Activated CD8-positive, alpha-beta T cell treated with anti-CD3 and anti-CD28 coated beads for 36 hours (primary cell): ENCODE results near the gene PSMD11. TPM values are rescaled to one million over a fixed set of nuclear protein-coding genes. Genes with fewer than 3 reads are reported as not detected.

Source experiments
- ATAC-seq: fragments of 200-7000 bp; cut with Tn5 transposase; one replicate; pipeline ENCODE4 v1.10.0; 2021; ENCODE audit warnings: mild to moderate bottlenecking, moderate library complexity
- CTCF ChIA-PET: fragments of 350-600 bp; sonication (Branson Sonifier 250); formaldehyde crosslinking; loops from one replicate; lab custom pipeline; 2021; ENCODE audit warnings: antibody characterized with exemption; lab: Charles Lee
- POLR2A ChIA-PET: fragments of 350-600 bp; sonication (Branson Sonifier 250); formaldehyde crosslinking; loops from one replicate; lab custom pipeline; 2021; ENCODE audit warnings: antibody characterized with exemption; lab: Charles Lee
- DNase-seq: peaks from one replicate; pipeline ENCODE4 v3.0.0-alpha.2; 2020
- H3K27ac Mint-ChIP-seq: one replicate; pipeline ENCODE4 v1.8.0; 2021; ENCODE audit warnings: mild to moderate bottlenecking, mixed read lengths
- H3K27me3 Mint-ChIP-seq: one replicate; pipeline ENCODE4 v1.8.0; 2021; ENCODE audit warnings: mixed read lengths
- H3K36me3 Mint-ChIP-seq: one replicate; pipeline ENCODE4 v1.8.0; 2021; ENCODE audit warnings: low read depth, mixed read lengths
- H3K4me1 Mint-ChIP-seq: one replicate; pipeline ENCODE4 v1.8.0; 2021; ENCODE audit warnings: low read depth, mixed read lengths
- H3K4me3 Mint-ChIP-seq: one replicate; pipeline ENCODE4 v1.8.0; 2021; ENCODE audit warnings: mild to moderate bottlenecking, moderate library complexity, mixed read lengths
- H3K9me3 Mint-ChIP-seq: one replicate; pipeline ENCODE4 v1.8.0; 2021; ENCODE audit warnings: mixed read lengths
- intact Hi-C: fragments of 100-400 bp; cut with micrococcal nuclease; formaldehyde crosslinking; loops from one replicate; pipeline ENCODE4 v1.10.0; 2022
- total RNA-seq, 2 experiments: library from RNA; stranded (reverse); gene quantifications; one replicate each; pipeline ENCODE4 v1.2.3, GENCODE V29; 2021
- TF ChIP-seq, protein P1 (sequence below): fragments of 200-600 bp; IDR thresholded peaks from one replicate; pipeline ENCODE4 v1.8.0; 2022; ENCODE audit warnings: antibody characterized with exemption, mild to moderate bottlenecking

PSMD11 gene
- total RNA-seq, 2 experiments from 2014 or later = 119 to 130 TPM

DNA sequence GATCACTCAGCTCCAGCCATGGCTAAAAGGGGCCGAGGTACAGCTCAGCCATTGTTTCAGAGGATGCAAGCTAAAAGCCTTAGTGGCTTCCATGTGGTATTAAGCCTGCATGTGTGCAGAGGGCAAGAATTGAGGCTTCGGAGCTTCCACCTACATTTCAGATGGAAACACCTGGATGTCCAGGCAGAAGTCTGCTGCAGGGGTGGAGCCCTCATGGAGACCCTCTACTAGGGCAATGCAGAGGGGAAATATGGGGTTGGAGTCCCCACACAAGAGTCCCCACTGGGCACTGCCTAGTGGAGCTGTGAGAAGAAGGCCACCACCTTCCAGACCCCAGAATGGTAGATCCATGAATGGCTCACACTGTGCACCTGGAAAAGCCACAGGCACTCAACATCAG lies 14.7 kb upstream of the PSMD11 start:
- no peak overlapping the region for H3K4me3 Mint-ChIP-seq
- POLR2A ChIA-PET = interaction anchor here (1.0 kb wide), 1 partner anchor 12 kb away, joined by 3 read pairs; no protein-coding TSS in a partner anchor
- CTCF ChIA-PET = interaction anchor here (1.2 kb wide), 1 partner anchor 32 kb away, joined by 3 read pairs; no protein-coding TSS in a partner anchor

DNA sequence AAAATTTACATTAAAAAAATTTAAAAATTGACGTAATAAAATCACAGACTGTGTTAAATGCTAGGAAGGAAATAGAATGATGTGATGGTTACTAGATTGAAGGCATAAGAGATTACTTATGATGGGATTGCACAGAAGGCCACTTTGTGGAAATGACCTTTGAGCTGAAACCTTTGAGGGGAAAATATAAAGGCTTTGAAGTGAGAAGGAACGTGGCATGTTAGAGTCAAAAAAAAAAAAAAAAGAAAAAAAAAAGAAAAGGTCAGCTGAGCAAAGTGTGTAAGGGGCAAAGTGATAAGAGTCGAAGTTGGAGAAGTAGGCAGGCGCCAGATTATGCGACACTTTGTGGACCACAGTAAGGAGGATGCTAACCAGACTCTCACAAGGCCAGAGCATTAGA lies 3.6 kb upstream of the PSMD11 start:
- Mint-ChIP-seq H3K36me3 (peaks cover 7% of the 10 kb centered on the region), H3K27me3 (peaks cover 6% of the 10 kb centered on the region), H3K4me3 (no peak overlapping the region), H3K9me3 (peaks cover 2% of the 10 kb centered on the region), H3K4me1 (peaks cover 15% of the 10 kb centered on the region), H3K27ac (no peak overlapping the region)
- ChIA-PET POLR2A (no interaction called here), CTCF (interaction anchor here (11.1 kb wide), 1 partner anchor 22 kb away, joined by 164 read pairs; no protein-coding TSS in a partner anchor)
- intact Hi-C loops = no loop called here
- ATAC-seq (no peak), DNase-seq (peak; percentile 40)
- TF ChIP-seq, protein P1, sequence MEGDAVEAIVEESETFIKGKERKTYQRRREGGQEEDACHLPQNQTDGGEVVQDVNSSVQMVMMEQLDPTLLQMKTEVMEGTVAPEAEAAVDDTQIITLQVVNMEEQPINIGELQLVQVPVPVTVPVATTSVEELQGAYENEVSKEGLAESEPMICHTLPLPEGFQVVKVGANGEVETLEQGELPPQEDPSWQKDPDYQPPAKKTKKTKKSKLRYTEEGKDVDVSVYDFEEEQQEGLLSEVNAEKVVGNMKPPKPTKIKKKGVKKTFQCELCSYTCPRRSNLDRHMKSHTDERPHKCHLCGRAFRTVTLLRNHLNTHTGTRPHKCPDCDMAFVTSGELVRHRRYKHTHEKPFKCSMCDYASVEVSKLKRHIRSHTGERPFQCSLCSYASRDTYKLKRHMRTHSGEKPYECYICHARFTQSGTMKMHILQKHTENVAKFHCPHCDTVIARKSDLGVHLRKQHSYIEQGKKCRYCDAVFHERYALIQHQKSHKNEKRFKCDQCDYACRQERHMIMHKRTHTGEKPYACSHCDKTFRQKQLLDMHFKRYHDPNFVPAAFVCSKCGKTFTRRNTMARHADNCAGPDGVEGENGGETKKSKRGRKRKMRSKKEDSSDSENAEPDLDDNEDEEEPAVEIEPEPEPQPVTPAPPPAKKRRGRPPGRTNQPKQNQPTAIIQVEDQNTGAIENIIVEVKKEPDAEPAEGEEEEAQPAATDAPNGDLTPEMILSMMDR = no peak

More for the DNA sequence above, 14.7 kb upstream of the PSMD11 start:
- Mint-ChIP-seq H3K4me1 (no peaks in the 10 kb centered on the region), H3K27ac (no peak overlapping the region), H3K36me3 (peaks cover 6% of the 10 kb centered on the region), H3K27me3 (no peaks in the 10 kb centered on the region), H3K9me3 (peaks cover 9% of the 10 kb centered on the region)
- no peak for DNase-seq
- intact Hi-C loops = no loop called here
- no peak for ATAC-seq
- TF ChIP-seq, protein P1 = no peak

DNA sequence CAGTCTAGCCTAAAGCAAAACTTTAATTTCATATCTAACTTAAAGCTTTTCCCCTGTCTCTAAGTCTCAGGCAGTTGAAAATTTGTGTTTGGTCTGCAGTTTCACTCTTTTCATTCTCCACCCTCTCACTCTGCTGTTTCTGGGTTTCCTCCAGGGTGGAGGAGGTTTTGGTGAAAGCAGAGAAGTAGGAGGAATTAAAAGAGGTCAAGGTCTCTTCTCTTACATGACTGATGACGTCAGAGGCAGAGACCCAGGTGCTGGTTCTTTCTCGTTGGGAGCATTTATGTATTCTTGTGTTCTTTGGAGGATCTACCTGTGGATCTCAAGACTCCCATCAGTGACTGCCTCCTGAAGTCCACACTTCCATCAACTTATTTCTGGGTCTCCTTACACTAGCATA lies 2.4 kb upstream of the PSMD11 start:
- DNase-seq = no peak
- Mint-ChIP-seq H3K36me3 (peaks cover 17% of the 10 kb centered on the region), H3K27ac (no peak overlapping the region), H3K27me3 (peaks cover 6% of the 10 kb centered on the region), H3K9me3 (no peaks in the 10 kb centered on the region), H3K4me3 (no peak overlapping the region), H3K4me1 (peaks cover 27% of the 10 kb centered on the region)
- TF ChIP-seq, protein P1 = no peak
- CTCF ChIA-PET = interaction anchor here (3.0 to 11.1 kb wide), 2 partner anchors 21 to 217 kb away, joined by 16 to 164 read pairs; no protein-coding TSS in a partner anchor
- no peak for ATAC-seq
- POLR2A ChIA-PET = interaction anchor here (0.9 kb wide), 1 partner anchor 12 kb away, joined by 3 read pairs; no protein-coding TSS in a partner anchor
- intact Hi-C loops = no loop called here

DNA sequence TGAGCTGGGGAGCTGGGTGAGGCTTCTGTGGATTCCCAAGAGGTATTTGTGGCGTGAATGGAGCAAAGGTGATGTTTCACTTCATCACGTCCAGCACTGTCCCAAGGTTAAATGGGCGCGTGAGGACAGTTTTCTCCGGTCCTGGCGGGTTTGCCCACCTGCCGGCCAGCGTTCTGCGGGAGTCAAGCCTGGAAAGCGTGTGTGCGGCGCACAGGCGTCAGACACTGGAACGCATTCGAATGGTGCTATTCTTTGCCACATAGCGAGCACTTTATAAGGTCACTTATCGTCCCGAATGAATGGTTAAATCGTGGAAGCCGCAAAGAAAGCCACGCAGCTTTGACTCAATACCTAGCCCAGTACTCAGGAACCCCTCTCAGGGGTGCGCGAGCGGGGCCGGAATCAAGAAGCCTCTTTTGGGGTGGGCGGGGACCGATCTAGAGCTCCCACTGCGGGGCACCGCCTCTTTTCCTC lies 446 bp upstream of the PSMD11 start:
- DNase-seq (no peak), ATAC-seq (no peak)
- ChIA-PET CTCF (interaction anchor here (0.7 to 11.1 kb wide), 41 partner anchors 9 to 434 kb away, joined by 3 to 164 read pairs (median 4); partner anchors contain the start of genes C17orf75, CDK5R1 and MYO1D), POLR2A (interaction anchor here (0.6 to 1.9 kb wide), 12 partner anchors 10 to 433 kb away, joined by 3 to 13 read pairs (median 4); partner anchors contain the start of genes C17orf75, CDK5R1 and MYO1D)
- H3K9me3 Mint-ChIP-seq = no peaks in the 10 kb centered on the region
- H3K4me1 Mint-ChIP-seq = peaks cover 34% of the 10 kb centered on the region
- H3K27ac Mint-ChIP-seq = no peak overlapping the region
- H3K27me3 Mint-ChIP-seq = peaks cover 6% of the 10 kb centered on the region
- peaks cover 26% of the 10 kb centered on the region for H3K36me3 Mint-ChIP-seq
- intact Hi-C loops = no loop called here
- H3K4me3 Mint-ChIP-seq = peak overlapping the region; percentile 80
- TF ChIP-seq, protein P1 = peak; percentile 92

DNA sequence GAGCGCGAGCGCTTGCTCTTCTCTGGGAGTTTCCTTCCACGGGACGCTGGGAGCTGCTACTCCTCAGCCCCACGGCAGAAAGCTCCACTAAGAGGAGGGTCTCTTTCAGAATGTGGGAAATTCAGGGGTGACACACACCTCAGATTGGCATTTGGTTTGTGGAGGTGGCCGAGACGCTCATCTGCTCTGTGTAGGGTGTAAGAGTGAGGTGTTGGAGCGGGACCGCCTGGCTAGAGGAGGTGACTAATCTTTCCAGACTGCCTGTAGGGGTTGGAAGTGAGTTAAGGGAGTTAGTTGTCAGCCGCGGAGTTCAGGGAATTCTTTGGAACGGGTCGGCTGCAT lies 735 bp downstream of the PSMD11 start:
- H3K4me3 Mint-ChIP-seq = peak overlapping the region; percentile 80
- ChIA-PET CTCF (interaction anchor here (0.9 to 11.1 kb wide), 12 partner anchors 8 to 433 kb away, joined by 3 to 164 read pairs (median 6); partner anchors contain the start of genes CDK5R1 and MYO1D), POLR2A (interaction anchor here (0.7 to 1.9 kb wide), 12 partner anchors 9 to 431 kb away, joined by 3 to 13 read pairs (median 4); partner anchors contain the start of genes C17orf75, CDK5R1 and MYO1D)
- TF ChIP-seq, protein P1 = no peak
- intact Hi-C loops = no loop called here
- H3K27ac Mint-ChIP-seq = peak overlapping the region; percentile 76
- ATAC-seq (peak; percentile 19), DNase-seq (peak; percentile 51)
- H3K27me3 Mint-ChIP-seq = peaks cover 6% of the 10 kb centered on the region
- peaks cover 35% of the 10 kb centered on the region for H3K36me3 Mint-ChIP-seq
- H3K4me1 Mint-ChIP-seq = peaks cover 39% of the 10 kb centered on the region
- no peaks in the 10 kb centered on the region for H3K9me3 Mint-ChIP-seq
